Karpas-422 (cell line): ENCODE data around the gene SPTLC3. TPM values are rescaled to one million over a fixed set of nuclear protein-coding genes. Genes with fewer than 3 reads are reported as not detected.

Experiments
- DNase-seq: peaks from one replicate; pipeline ENCODE4 v3.0.0-alpha.2; 2015
- H2AFZ ChIP-seq: fragments of 200-600 bp; sonication (generic); 2 replicates; pipeline ENCODE4 v1.6.1; 2014; ENCODE audit warnings: antibody characterized with exemption, low read length, mixed read lengths
- H3K27ac ChIP-seq: fragments of 200-600 bp; sonication (generic); 2 replicates; pipeline ENCODE4 v1.5.1; 2014; ENCODE audit warnings: mild to moderate bottlenecking, low read length, moderate library complexity
- H3K27me3 ChIP-seq: fragments of 200-600 bp; sonication (generic); 2 replicates; pipeline ENCODE4 v1.6.1; 2014; ENCODE audit warnings: low read length, mixed read lengths
- H3K36me3 ChIP-seq: fragments of 200-600 bp; sonication (generic); 2 replicates; pipeline ENCODE4 v1.6.1; 2014; ENCODE audit warnings: low read length, mixed read lengths; ENCODE audit not compliant: insufficient read depth
- H3K4me1 ChIP-seq: fragments of 200-600 bp; sonication (generic); 2 replicates; pipeline ENCODE4 v1.6.1; 2014; ENCODE audit warnings: mild to moderate bottlenecking, low read length, mixed read lengths
- H3K4me2 ChIP-seq: fragments of 200-600 bp; sonication (generic); 2 replicates; pipeline ENCODE4 v1.6.1; 2014; ENCODE audit warnings: low read length, low read depth, mild to moderate bottlenecking; ENCODE audit not compliant: poor library complexity, severe bottlenecking
- H3K4me3 ChIP-seq: fragments of 200-600 bp; sonication (generic); 2 replicates; pipeline ENCODE4 v1.5.1; 2014; ENCODE audit warnings: mild to moderate bottlenecking, antibody characterized with exemption, low read length, mixed read lengths
- H3K79me2 ChIP-seq: fragments of 200-600 bp; sonication (generic); 2 replicates; pipeline ENCODE4 v1.6.1; 2014; ENCODE audit warnings: mild to moderate bottlenecking, low read length, mixed read lengths
- H3K9ac ChIP-seq: fragments of 200-600 bp; sonication (generic); 2 replicates; pipeline ENCODE4 v1.6.0; 2014; ENCODE audit warnings: low read length
- H3K9me2 ChIP-seq: fragments of 200-600 bp; sonication (generic), shearing (Covaris generic); replicated peaks from 2 replicates; pipeline ENCODE4 v1.6.0; 2014; ENCODE audit warnings: mild to moderate bottlenecking, low read length, moderate library complexity; ENCODE audit not compliant: insufficient read depth
- H3K9me3 ChIP-seq: fragments of 300-700, 200-600 bp; sonication (generic); 2 replicates; pipeline ENCODE4 v1.6.1; 2014; ENCODE audit warnings: low read length, mixed read lengths
- H4K20me1 ChIP-seq: fragments of 200-600 bp; sonication (generic); 2 replicates; pipeline ENCODE4 v1.6.1; 2014; ENCODE audit warnings: mild to moderate bottlenecking, antibody characterized with exemption, low read length, low read depth; ENCODE audit not compliant: insufficient read depth
- total RNA-seq: library from RNA; depleted of rRNA; stranded (reverse); fragments of >200 nt; shearing (Covaris generic); gene quantifications from 2 replicates; pipeline ENCODE4 v1.2.3, GENCODE V29; 2014; ENCODE audit warnings: low replicate concordance

Gene SPTLC3
- total RNA-seq, 1 experiment from 2014 or later = not detected

- Histone ChIP-seq H3K4me2 (no peak overlapping the region), H3K9ac (no peak overlapping the region), H3K79me2 (no peaks in the 10 kb centered on the region), H3K9me3 (peaks cover 5% of the 10 kb centered on the region; the same call in 1 of the 2 replicates), H3K36me3 (no peaks in the 10 kb centered on the region), H3K4me3 (no peak overlapping the region), H2AFZ (no peak overlapping the region), H4K20me1 (no peaks in the 10 kb centered on the region), H3K27me3 (0 out of 2 replicates have a peak, but pooled peaks cover 3% of the 10 kb centered on the region), H3K4me1 (no peaks in the 10 kb centered on the region), H3K9me2 (0 out of 2 replicates have a peak, but pooled peaks cover 4% of the 10 kb centered on the region), H3K27ac (no peak overlapping the region)
- no peak for DNase-seq
These were observed 8.5 kb downstream of the SPTLC3 start for GRCh38 chr20:13017235-13017634.

- DNase-seq = no peak
- Histone ChIP-seq H3K4me2 (no peak overlapping the region), H3K9me2 (0 out of 2 replicates have a peak, but pooled peaks cover 4% of the 10 kb centered on the region), H3K27me3 (0 out of 2 replicates have a peak, but pooled peaks cover 3% of the 10 kb centered on the region), H3K4me1 (no peaks in the 10 kb centered on the region), H3K36me3 (no peaks in the 10 kb centered on the region), H4K20me1 (no peaks in the 10 kb centered on the region), H3K9ac (no peak overlapping the region), H2AFZ (no peak overlapping the region), H3K79me2 (no peaks in the 10 kb centered on the region), H3K4me3 (no peak overlapping the region), H3K9me3 (peaks cover 5% of the 10 kb centered on the region; the same call in 1 of the 2 replicates), H3K27ac (no peak overlapping the region)
These were observed 9.2 kb downstream of the SPTLC3 start for GRCh38 chr20:13017883-13018535.

- no peaks in the 10 kb centered on the region for H4K20me1 ChIP-seq
- 0 out of 2 replicates have a peak, but pooled peaks cover 3% of the 10 kb centered on the region for H3K27me3 ChIP-seq
- no peak overlapping the region for H3K9ac ChIP-seq
- H3K79me2 ChIP-seq = no peaks in the 10 kb centered on the region
- H3K9me2 ChIP-seq = 0 out of 2 replicates have a peak, but pooled peaks cover 4% of the 10 kb centered on the region
- no peak for DNase-seq
- H3K27ac ChIP-seq = no peak overlapping the region
- no peak overlapping the region for H3K4me3 ChIP-seq
- peaks cover 5% of the 10 kb centered on the region; the same call in 1 of the 2 replicates for H3K9me3 ChIP-seq
- H3K36me3 ChIP-seq = no peaks in the 10 kb centered on the region
- no peak overlapping the region for H2AFZ ChIP-seq
- H3K4me1 ChIP-seq = no peaks in the 10 kb centered on the region
- no peak overlapping the region for H3K4me2 ChIP-seq
These were observed 12.6 kb downstream of the SPTLC3 start for GRCh38 chr20:13021205-13021970.

GRCh38 chr20:13022401-13023155 is 13.8 kb downstream of the SPTLC3 start:
- H4K20me1 ChIP-seq = no peaks in the 10 kb centered on the region
- H3K27ac ChIP-seq = no peak overlapping the region
- H3K4me2 ChIP-seq = no peak overlapping the region
- no peak overlapping the region for H3K9ac ChIP-seq
- no peaks in the 10 kb centered on the region for H3K79me2 ChIP-seq
- H3K27me3 ChIP-seq = 0 out of 2 replicates have a peak, but pooled peaks cover 3% of the 10 kb centered on the region
- H3K4me1 ChIP-seq = no peaks in the 10 kb centered on the region
- H3K36me3 ChIP-seq = no peaks in the 10 kb centered on the region
- no peak overlapping the region for H2AFZ ChIP-seq
- 0 out of 2 replicates have a peak, but pooled peaks cover 4% of the 10 kb centered on the region for H3K9me2 ChIP-seq
- no peak overlapping the region for H3K4me3 ChIP-seq
- DNase-seq = no peak
- peaks cover 5% of the 10 kb centered on the region; the same call in 1 of the 2 replicates for H3K9me3 ChIP-seq

- H2AFZ ChIP-seq = no peak overlapping the region
- DNase-seq = no peak
- peaks cover 5% of the 10 kb centered on the region; the same call in 1 of the 2 replicates for H3K9me3 ChIP-seq
- no peak overlapping the region for H3K27ac ChIP-seq
- H3K4me1 ChIP-seq = no peaks in the 10 kb centered on the region
- no peaks in the 10 kb centered on the region for H4K20me1 ChIP-seq
- no peaks in the 10 kb centered on the region for H3K36me3 ChIP-seq
- H3K4me2 ChIP-seq = no peak overlapping the region
- H3K27me3 ChIP-seq = no peaks in the 10 kb centered on the region
- no peak overlapping the region for H3K9ac ChIP-seq
- H3K9me2 ChIP-seq = no peaks in the 10 kb centered on the region
- H3K4me3 ChIP-seq = no peak overlapping the region
- H3K79me2 ChIP-seq = no peaks in the 10 kb centered on the region
These were observed 15.8 kb downstream of the SPTLC3 start for GRCh38 chr20:13024596-13024995.

GRCh38 chr20:13025181-13025580 is 16.4 kb downstream of the SPTLC3 start:
- Histone ChIP-seq H3K9me2 (no peaks in the 10 kb centered on the region), H2AFZ (no peak overlapping the region), H4K20me1 (no peaks in the 10 kb centered on the region), H3K36me3 (no peaks in the 10 kb centered on the region), H3K9ac (no peak overlapping the region), H3K4me2 (no peak overlapping the region), H3K27ac (no peak overlapping the region), H3K9me3 (peaks cover 5% of the 10 kb centered on the region; the same call in 1 of the 2 replicates), H3K27me3 (no peaks in the 10 kb centered on the region), H3K4me1 (no peaks in the 10 kb centered on the region), H3K79me2 (no peaks in the 10 kb centered on the region), H3K4me3 (no peak overlapping the region)
- DNase-seq = no peak

GRCh38 chr20:13028001-13028400 is 19.2 kb downstream of the SPTLC3 start:
- Histone ChIP-seq H3K4me2 (no peak overlapping the region), H3K4me3 (no peak overlapping the region)

GRCh38 chr20:13028673-13029072 is 19.9 kb downstream of the SPTLC3 start:
- Histone ChIP-seq H3K9me3 (no peaks in the 10 kb centered on the region), H3K36me3 (no peaks in the 10 kb centered on the region), H3K4me1 (no peaks in the 10 kb centered on the region), H3K9me2 (no peaks in the 10 kb centered on the region), H2AFZ (no peak overlapping the region), H3K9ac (no peak overlapping the region), H4K20me1 (no peaks in the 10 kb centered on the region), H3K4me3 (no peak overlapping the region), H3K27ac (no peak overlapping the region), H3K4me2 (no peak overlapping the region), H3K79me2 (no peaks in the 10 kb centered on the region), H3K27me3 (no peaks in the 10 kb centered on the region)
- DNase-seq = no peak

More at GRCh38 chr20:13028001-13028400, 19.2 kb downstream of the SPTLC3 start:
- Histone ChIP-seq H3K36me3 (no peaks in the 10 kb centered on the region), H3K79me2 (no peaks in the 10 kb centered on the region), H3K27me3 (no peaks in the 10 kb centered on the region), H3K27ac (no peak overlapping the region), H4K20me1 (no peaks in the 10 kb centered on the region), H3K9me2 (no peaks in the 10 kb centered on the region), H3K4me1 (no peaks in the 10 kb centered on the region), H3K9me3 (no peaks in the 10 kb centered on the region), H3K9ac (no peak overlapping the region), H2AFZ (no peak overlapping the region)
- DNase-seq = no peak
